Brain microvascular endothelial cell (primary cell): Measurements from ENCODE around the gene DDAH1.
A peak's percentile ranks its signal among the peaks of the same experiment; 100 is the strongest.

Experiments
- DNase-seq: peaks from one replicate; pipeline ENCODE4 v3.0.0-alpha.2; 2020
- H3K27ac ChIP-seq: fragments of 250-450 bp; sonication (Bioruptor Pico); 2 replicates; pipeline ENCODE4 v1.5.1; 2020; ENCODE audit warnings: mild to moderate bottlenecking, moderate library complexity
- H3K27me3 ChIP-seq: fragments of 250-450 bp; sonication (Bioruptor Pico); replicated peaks from 2 replicates; pipeline ENCODE4 v1.5.1; 2020; ENCODE audit warnings: mild to moderate bottlenecking
- H3K36me3 ChIP-seq: fragments of 250-450 bp; sonication (Bioruptor Pico); replicated peaks from 2 replicates; pipeline ENCODE4 v1.5.1; 2020; ENCODE audit warnings: mild to moderate bottlenecking
- H3K4me3 ChIP-seq: 2 replicates; pipeline ENCODE4 v1.5.1; 2011; ENCODE audit warnings: low read depth, mild to moderate bottlenecking, control low read depth, low read length, moderate library complexity
- CTCF ChIP-seq: IDR thresholded peaks from 2 replicates; pipeline ENCODE4 v1.5.1; 2011; ENCODE audit warnings: low read depth, mild to moderate bottlenecking, moderate library complexity, low read length, control low read depth, inconsistent platforms; ENCODE audit errors: missing control alignments
- in situ Hi-C: cut with HindIII; loops from 2 replicates; pipeline ENCODE4 v1.10.0; 2017; ENCODE audit warnings: low sequenced_read_pairs, low pct_ligation_motif_present

DDAH1 gene

GRCh38 chr1:85339089-85339488, 125.9 kb downstream of the DDAH1 start:
- no peak for TF ChIP-seq CTCF
- peak overlapping the region; percentile 44 for H3K27ac ChIP-seq
- H3K36me3 ChIP-seq = no peaks in the 10 kb centered on the region
- no peak overlapping the region for H3K4me3 ChIP-seq
- in situ Hi-C loops = no loop called here
- no peaks in the 10 kb centered on the region for H3K27me3 ChIP-seq
- peak; percentile 66 for DNase-seq

- no peak for DNase-seq
- Histone ChIP-seq H3K36me3 (no peaks in the 10 kb centered on the region), H3K27me3 (no peaks in the 10 kb centered on the region), H3K4me3 (no peak overlapping the region), H3K27ac (peak overlapping the region; percentile 51)
- in situ Hi-C loops = no loop called here
- no peak for TF ChIP-seq CTCF
Measured at GRCh38 chr1:85334962-85335361, 130.0 kb downstream of the DDAH1 start.

- Histone ChIP-seq H3K27me3 (no peaks in the 10 kb centered on the region), H3K36me3 (no peaks in the 10 kb centered on the region), H3K27ac (no peak overlapping the region), H3K4me3 (no peak overlapping the region)
- in situ Hi-C loops = no loop called here
- no peak for DNase-seq
- TF ChIP-seq CTCF = no peak
Measured at GRCh38 chr1:85333186-85333585, 131.8 kb downstream of the DDAH1 start.

GRCh38 chr1:85332575-85332974, 132.4 kb downstream of the DDAH1 start:
- no peak for DNase-seq
- H3K36me3 ChIP-seq = no peaks in the 10 kb centered on the region
- TF ChIP-seq CTCF = no peak
- H3K4me3 ChIP-seq = no peak overlapping the region
- H3K27ac ChIP-seq = peak overlapping the region; percentile 99
- in situ Hi-C loops = no loop called here
- H3K27me3 ChIP-seq = no peaks in the 10 kb centered on the region

GRCh38 chr1:85330711-85331290, 134.2 kb downstream of the DDAH1 start:
- no peaks in the 10 kb centered on the region for H3K27me3 ChIP-seq
- in situ Hi-C loops = no loop called here
- DNase-seq = peak; percentile 97
- TF ChIP-seq CTCF = no peak
- peak overlapping the region; percentile 99 for H3K27ac ChIP-seq
- H3K36me3 ChIP-seq = no peaks in the 10 kb centered on the region
- H3K4me3 ChIP-seq = no peak overlapping the region

GRCh38 chr1:85330214-85330631, 134.7 kb downstream of the DDAH1 start:
- Histone ChIP-seq H3K27ac (peak overlapping the region; percentile 99), H3K27me3 (no peaks in the 10 kb centered on the region), H3K4me3 (no peak overlapping the region), H3K36me3 (no peaks in the 10 kb centered on the region)
- peak; percentile 93 for DNase-seq
- in situ Hi-C loops = no loop called here
- no peak for TF ChIP-seq CTCF
